HepG2 (cell line): ENCODE results near the gene TTC39B. TPM values are rescaled to one million over a fixed set of nuclear protein-coding genes. Genes with fewer than 3 reads are reported as not detected.

ENCODE experiments used
- ATAC-seq: fragments of 200-7000 bp; cut with Tn5 transposase; 3 replicates; pipeline ENCODE4 v1.9.1; 2020; ENCODE audit warnings: mild to moderate bottlenecking, moderate library complexity
- BruUV-seq: library from RNA; stranded (reverse); fragments of 400-500 nt; replicated peaks from 2 replicates; lab custom pipeline; 2021; lab: Mats Ljungman, UMichigan
- CTCF ChIA-PET: fragments of 300-600 bp; formaldehyde crosslinking; extraction: SDS; loops from one replicate; lab custom pipeline; 2021; ENCODE audit warnings: low total read pairs, inconsistent platforms, low intra/inter-chr PET ratio; lab: Yijun Ruan, JAX
- POLR2A ChIA-PET: fragments of 350-600 bp; sonication (Branson Sonifier 250); formaldehyde crosslinking; loops from one replicate; lab custom pipeline; 2020; ENCODE audit warnings: antibody characterized with exemption, inconsistent platforms; lab: Yijun Ruan, JAX
- DNase-seq: peaks from one replicate; pipeline ENCODE4 v3.0.0-alpha.2; 2015; ENCODE audit warnings: low spot score
- FAIRE-seq: peaks from 3 replicates; lab custom pipeline; 2011; peaks lifted over from hg19 to GRCh38; lab: Jason Lieb, UNC
- H2AFZ ChIP-seq: one replicate; pipeline ENCODE4 v1.6.1; 2011; ENCODE audit warnings: low read length, inconsistent platforms
- H3K27ac ChIP-seq: fragments of 300-600 bp; 3 replicates; pipeline ENCODE4 v1.8.0; 2011; ENCODE audit warnings: mixed run types, mild to moderate bottlenecking, mixed read lengths, low read length, inconsistent platforms; ENCODE audit not compliant: insufficient read depth; ENCODE audit errors: extremely low read length
- H3K27me3 ChIP-seq, 2 experiments: fragments of 200-600 bp in 1 of 2; 2 replicates in 1 of 2; 3 replicates in 1 of 2; pipeline versions ENCODE4 v1.6.0 to v1.8.0; 2011; ENCODE audit warnings: low read length in 2 of 2, mild to moderate bottlenecking in 2 of 2, moderate library complexity in 2 of 2, inconsistent platforms in 1 of 2; ENCODE audit not compliant: insufficient read depth in 2 of 2, control insufficient read depth in 1 of 2
- H3K36me3 ChIP-seq, 2 experiments: fragments of 200-600 bp in 1 of 2; replicated peaks in 1 of 2; 2 replicates in 1 of 2; 3 replicates in 1 of 2; pipeline versions ENCODE4 v1.5.1 to v1.8.0; 2011; ENCODE audit warnings: low read length in 2 of 2, inconsistent platforms in 1 of 2; ENCODE audit not compliant: insufficient read depth in 2 of 2, control insufficient read depth in 1 of 2
- H3K4me1 ChIP-seq: 2 replicates; pipeline ENCODE4 v1.5.1; 2012; ENCODE audit warnings: low read length, inconsistent platforms; ENCODE audit not compliant: insufficient read depth
- H3K4me2 ChIP-seq: 2 replicates; pipeline ENCODE4 v1.6.0; 2011; ENCODE audit warnings: low read depth, low read length, inconsistent platforms
- H3K4me3 ChIP-seq, 3 experiments: fragments of 200-600 bp in 1 of 3; sonication (generic), shearing (Covaris generic) in 1 of 3; replicated peaks in 1 of 3; 2 replicates each; pipeline ENCODE4 v1.5.1; 2011 to 2016; ENCODE audit warnings: low read length in 3 of 3, inconsistent platforms in 2 of 3, low read depth in 2 of 3, mild to moderate bottlenecking in 2 of 3, control low read depth in 1 of 3, mixed read lengths in 1 of 3; ENCODE audit not compliant: insufficient read depth in 1 of 3
- H3K79me2 ChIP-seq: one replicate; pipeline ENCODE4 v1.6.1; 2011; ENCODE audit warnings: low read length, inconsistent platforms; ENCODE audit not compliant: insufficient read depth
- H3K9ac ChIP-seq: 2 replicates; pipeline ENCODE4 v1.6.0; 2011; ENCODE audit warnings: mild to moderate bottlenecking, low read depth, low read length, inconsistent platforms; ENCODE audit not compliant: insufficient read depth
- H3K9me3 ChIP-seq: 2 replicates; pipeline ENCODE4 v1.5.1; 2012; ENCODE audit warnings: mild to moderate bottlenecking, low read length
- H4K20me1 ChIP-seq: 2 replicates; pipeline ENCODE4 v1.6.0; 2011; ENCODE audit warnings: inconsistent platforms, mild to moderate bottlenecking, low read length, moderate library complexity; ENCODE audit not compliant: insufficient read depth
- MED13 ChIP-seq: sonication (generic); formaldehyde crosslinking; IDR thresholded peaks from 2 replicates; pipeline ENCODE4 v1.5.0; 2020; ENCODE audit warnings: missing genetic modification reagents
- NFIB ChIP-seq: sonication (generic); formaldehyde crosslinking; IDR thresholded peaks from 2 replicates; pipeline ENCODE4 v1.9.0; 2021; ENCODE audit warnings: missing genetic modification reagents, mild to moderate bottlenecking, borderline replicate concordance
- RFX5 ChIP-seq: IDR thresholded peaks from 2 replicates; pipeline ENCODE4 v1.6.1; 2011; ENCODE audit warnings: low read depth, low read length, improper control_type of control experiment
- THYN1 ChIP-seq: sonication (generic); formaldehyde crosslinking; IDR thresholded peaks from 2 replicates; pipeline ENCODE4 v1.8.1; 2023; ENCODE audit warnings: low read depth, mild to moderate bottlenecking, moderate library complexity, missing genetic modification reagents, borderline replicate concordance
- YEATS2 ChIP-seq: sonication (generic); formaldehyde crosslinking; IDR thresholded peaks from 2 replicates; pipeline ENCODE4 v1.4.0; 2020; ENCODE audit warnings: missing genetic modification reagents, borderline replicate concordance
- ZNF207 ChIP-seq: fragments of 450-650 bp; IDR thresholded peaks from 2 replicates; pipeline ENCODE4 v1.6.1; 2016; ENCODE audit warnings: antibody characterized with exemption, borderline replicate concordance
- ZNF253 ChIP-seq: sonication (generic); formaldehyde crosslinking; IDR thresholded peaks from 2 replicates; pipeline ENCODE4 v1.8.0; 2022; ENCODE audit warnings: mild to moderate bottlenecking, missing genetic modification reagents, borderline replicate concordance
- ZNF354B ChIP-seq: sonication (generic); formaldehyde crosslinking; IDR thresholded peaks from 2 replicates; pipeline ENCODE4 v1.8.0; 2022; ENCODE audit warnings: mild to moderate bottlenecking, missing genetic modification reagents
- ZNF83 ChIP-seq: sonication (generic); formaldehyde crosslinking; IDR thresholded peaks from 2 replicates; pipeline ENCODE4 v1.4.0; 2020; ENCODE audit warnings: missing genetic modification reagents, mild to moderate bottlenecking, borderline replicate concordance
- WGBS: methylation state at CpG from one replicate; pipeline ENCODE4 v1.1.6; 2017; ENCODE audit warnings: low lambda C conversion rate; 5-methylcytosine and 5-hydroxymethylcytosine counted together
- in situ Hi-C: cut with HindIII; loops from 2 replicates; pipeline ENCODE4 v1.10.0; 2017; ENCODE audit warnings: low pct_unique_long_range_greater_than_20kb; ENCODE audit not compliant: extremely low pct_ligation_motif_present
- intact Hi-C: fragments of 100-400 bp; cut with micrococcal nuclease; formaldehyde crosslinking; loops from one replicate; pipeline ENCODE4 v1.10.0; 2022; ENCODE audit not compliant: unreplicated experiment
- polyA plus RNA-seq, 8 experiments: library from polyadenylated mRNA; depleted of rRNA in 3 of 8; stranded (reverse) in 7 of 8; unstranded in 1 of 8; fragments of >200 nt; fragmentation: Illumina TruSeq in 4 of 8; extraction: Trizol in 4 of 8; gene quantifications; 2 replicates each; pipeline versions ENCODE4 v1.2.1 to v1.2.3, GENCODE V29; 2011 to 2016; ENCODE audit warnings: low read depth in 4 of 8, missing spikeins in 1 of 8, mixed read lengths in 1 of 8; ENCODE audit not compliant: insufficient read depth in 1 of 8
- total RNA-seq, 5 experiments: library from RNA; depleted of rRNA; stranded (reverse); fragments of >200 nt; fragmentation: Illumina TruSeq; extraction: Trizol; gene quantifications; 2 replicates each; pipeline ENCODE4 v1.2.3, GENCODE V29; 2016; ENCODE audit warnings: low read depth in 1 of 5
- TF ChIP-seq, protein P1 (sequence below): sonication (generic); formaldehyde crosslinking; IDR thresholded peaks from 2 replicates; pipeline ENCODE4 v1.8.0; 2022; ENCODE audit warnings: missing genetic modification reagents, mild to moderate bottlenecking, inconsistent platforms, borderline replicate concordance

The TTC39B gene
- total and polyA plus RNA-seq, 2 of the 13 experiments (the other 11 are each of a cell fraction or from before 2014, with no cell fraction given) = 14.3 to 19.4 TPM

DNA sequence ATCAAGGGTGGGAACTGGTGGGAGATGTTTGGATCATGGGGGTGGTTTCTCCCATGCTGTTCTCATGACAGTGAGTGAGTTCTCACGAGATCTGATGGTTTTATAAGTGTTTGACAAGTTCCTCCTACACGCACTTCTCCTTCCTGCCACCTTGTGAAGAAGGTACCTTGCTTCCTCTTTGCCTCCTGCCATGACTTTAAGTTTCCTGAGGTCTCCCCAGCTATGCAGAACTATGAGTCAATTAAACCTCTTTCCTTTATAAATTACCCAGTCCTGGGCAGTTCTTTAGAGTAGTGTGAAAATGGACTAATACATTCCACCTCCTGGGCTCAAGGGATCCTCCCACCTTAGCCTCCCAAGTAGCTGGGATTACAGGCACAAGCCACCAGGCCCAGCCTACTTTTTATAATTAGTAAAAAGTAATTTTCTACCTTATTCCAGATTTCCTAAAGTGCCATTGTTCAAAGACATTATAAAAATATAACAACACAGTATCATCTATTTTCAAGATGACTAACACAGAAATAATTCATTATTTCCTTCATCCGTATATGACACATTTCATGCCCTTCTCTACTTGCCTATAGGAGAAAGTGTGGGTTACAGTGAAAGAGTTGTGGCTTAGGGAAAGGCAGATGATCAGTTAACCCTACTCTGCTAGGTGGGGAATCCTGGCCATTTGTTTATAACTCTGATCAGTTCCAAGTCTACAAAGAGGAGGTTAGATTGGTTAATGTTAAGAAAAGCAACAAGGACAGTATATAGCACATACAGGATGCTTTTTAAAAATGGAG lies 99.9 kb downstream of the TTC39B start:
- no peaks in the 10 kb centered on the region for H4K20me1 ChIP-seq
- BruUV-seq = no TSS peak
- POLR2A ChIA-PET = no interaction called here
- H3K36me3 ChIP-seq = peaks cover 1 to 21% of the 10 kb centered on the region in 2 experiments; a peak in 3 of 5 replicates
- DNase-seq (no peak), FAIRE-seq (no peak), ATAC-seq (no peak)
- no peak overlapping the region for H3K27ac ChIP-seq
- no peaks in the 10 kb centered on the region for H3K27me3 ChIP-seq
- CTCF ChIA-PET = no interaction called here
- TF ChIP-seq RFX5 = no peak
- TF ChIP-seq, protein P1, sequence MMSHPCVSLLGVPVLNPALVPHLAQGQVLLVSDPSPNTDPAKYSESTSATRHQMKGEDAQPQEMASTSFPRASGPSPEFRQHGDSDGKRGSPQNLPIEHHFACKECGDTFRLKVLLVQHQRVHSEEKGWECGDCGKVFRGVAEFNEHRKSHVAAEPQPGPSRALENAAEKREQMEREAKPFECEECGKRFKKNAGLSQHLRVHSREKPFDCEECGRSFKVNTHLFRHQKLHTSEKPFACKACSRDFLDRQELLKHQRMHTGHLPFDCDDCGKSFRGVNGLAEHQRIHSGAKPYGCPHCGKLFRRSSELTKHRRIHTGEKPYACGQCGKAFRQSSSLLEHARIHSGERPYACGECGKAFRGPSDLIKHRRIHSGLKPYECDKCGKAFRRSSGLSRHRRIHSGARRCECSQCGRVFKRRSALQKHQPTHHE (CRISPR knock-in tag) = no peak
- TF ChIP-seq ZNF253 (CRISPR knock-in tag) = no peak
- no peak for TF ChIP-seq NFIB (CRISPR knock-in tag)
- TF ChIP-seq ZNF207 = no peak
- no peak for TF ChIP-seq ZNF354B (CRISPR knock-in tag)
- TF ChIP-seq YEATS2 (CRISPR knock-in tag) = no peak
- no peak for TF ChIP-seq MED13
- TF ChIP-seq THYN1 = no peak
- TF ChIP-seq ZNF83 (CRISPR knock-in tag) = no peak
- peaks cover 36% of the 10 kb centered on the region for H3K4me1 ChIP-seq
- H3K79me2 ChIP-seq = no peaks in the 10 kb centered on the region
- H3K9me3 ChIP-seq = no peaks in the 10 kb centered on the region
- intact Hi-C loops = no loop called here
- H3K4me2 ChIP-seq = no peak overlapping the region
- in situ Hi-C loops = loop anchor here (25.0 kb wide), 1 partner anchor 405 kb away; no protein-coding TSS in a partner anchor
- WGBS = 92% methylated on average over 3 of the region's 3 CpGs
- H3K9ac ChIP-seq = no peak overlapping the region
- H2AFZ ChIP-seq = no peak overlapping the region
- H3K4me3 ChIP-seq = no peak overlapping the region
